Activated CD4-positive, alpha-beta T cell treated with anti-CD3 and anti-CD28 coated beads, Interleukin-2, Interleukin-6, amounts not matched to agents 100 ng/mL and 50 ng/mL, durations not matched to agents 16 hours and 8 hours (primary cell): ENCODE results near the gene PWWP2B.

Experiments used
- DNase-seq: peaks from one replicate; pipeline ENCODE4 v3.0.0-alpha.2; 2020

The PWWP2B gene

GRCh38 chr10:132395704-132396493 is 1.1 kb upstream of the PWWP2B start:
- DNase-seq, result no peak

DNA sequence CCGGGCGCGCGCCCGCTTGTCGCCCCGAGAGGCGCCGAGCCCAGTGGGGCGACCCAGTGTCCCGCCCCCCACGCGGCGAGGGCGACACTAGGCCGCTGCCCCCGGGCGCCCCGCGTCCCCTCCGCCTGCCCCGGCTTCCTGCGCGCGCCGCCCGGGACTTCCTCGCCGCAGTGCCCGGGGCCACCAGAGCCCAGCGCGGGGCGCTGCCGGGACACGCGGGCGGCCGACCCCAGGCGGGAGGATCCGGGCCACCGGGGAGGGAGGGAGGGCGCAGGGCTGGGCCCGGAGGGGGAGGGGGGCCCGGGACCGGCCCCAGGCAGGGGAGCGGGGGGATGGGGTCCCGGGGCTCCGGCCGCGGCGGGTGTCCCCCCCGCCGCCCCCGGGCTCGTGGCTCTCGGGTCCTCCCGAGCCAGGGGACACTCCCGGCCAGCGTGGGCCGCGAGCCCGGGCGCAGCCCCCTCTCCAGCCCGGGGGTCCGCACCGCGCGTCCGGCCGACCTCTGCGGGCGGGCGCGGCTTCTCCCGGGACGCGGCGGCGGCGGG is 435 bp upstream of the PWWP2B start:
- DNase-seq, result peak; percentile 48

DNA sequence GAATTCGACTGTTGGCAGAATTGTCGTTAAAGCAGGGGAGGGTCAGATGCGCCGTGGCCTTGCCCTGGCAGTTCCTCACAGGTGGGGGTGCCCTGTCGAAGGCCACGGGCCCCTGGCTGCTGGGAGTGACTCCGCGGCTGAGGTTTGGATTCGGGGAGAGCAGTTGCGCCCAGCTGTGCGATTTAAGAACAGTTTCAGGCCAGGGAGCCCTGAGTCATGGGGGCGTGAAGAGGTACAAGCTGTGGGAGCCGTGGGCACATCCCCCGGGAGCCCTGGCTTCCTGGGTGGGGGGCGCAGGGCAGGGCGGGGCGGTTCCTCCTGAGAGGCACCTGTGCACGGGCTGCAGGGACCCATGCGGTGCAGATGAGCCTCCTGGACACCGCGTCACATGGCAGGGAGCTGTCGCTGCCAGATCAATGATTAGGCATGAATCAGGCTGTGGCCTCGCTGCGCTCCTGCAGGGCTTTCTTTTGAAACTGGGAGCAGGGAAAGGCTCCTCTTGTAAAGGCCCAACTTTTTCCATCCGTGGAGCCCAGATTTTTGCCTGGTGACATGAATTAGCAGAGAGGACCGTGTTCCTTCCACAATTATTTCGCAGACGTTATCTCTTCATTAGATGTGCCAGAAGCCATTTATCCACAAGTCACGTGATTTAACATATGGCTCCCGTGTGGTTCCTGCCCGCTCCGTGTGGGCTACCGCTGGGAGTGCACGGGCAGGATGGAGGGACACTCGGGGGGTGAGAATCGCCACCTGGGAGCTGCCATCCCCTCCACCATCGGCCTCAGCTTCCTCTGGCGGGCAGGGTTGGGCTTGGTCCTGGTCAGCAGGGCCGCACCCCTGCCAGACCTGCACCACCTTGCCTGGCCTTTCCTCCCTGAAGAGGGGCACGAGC is 918 bp downstream of the PWWP2B start:
- peak; percentile 12 for DNase-seq

DNA sequence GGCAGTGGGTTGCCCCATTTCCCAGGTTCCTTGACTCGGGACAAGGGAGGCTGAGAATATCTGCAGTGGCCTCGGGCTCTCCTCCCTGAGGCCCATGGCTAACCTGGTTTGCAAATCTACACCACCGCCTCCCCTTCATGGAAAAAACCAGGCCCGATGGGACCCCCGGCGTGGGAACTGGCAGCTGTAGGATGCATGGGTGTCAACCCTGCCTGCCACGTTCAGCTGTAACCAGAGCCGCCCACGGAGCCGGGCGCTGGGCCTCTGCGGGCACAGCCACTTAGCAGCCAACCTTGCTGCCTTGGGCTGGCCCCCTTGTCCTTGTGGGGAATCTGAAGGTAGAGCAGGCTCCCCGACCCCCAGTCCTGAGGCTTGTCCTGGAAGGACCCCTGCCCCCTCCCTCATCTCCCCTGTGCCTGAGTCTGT is 1.6 kb downstream of the PWWP2B start:
- DNase-seq, result no peak

- DNase-seq, result no peak
These were observed 2.4 kb downstream of the PWWP2B start for GRCh38 chr10:132399117-132400035.

DNA sequence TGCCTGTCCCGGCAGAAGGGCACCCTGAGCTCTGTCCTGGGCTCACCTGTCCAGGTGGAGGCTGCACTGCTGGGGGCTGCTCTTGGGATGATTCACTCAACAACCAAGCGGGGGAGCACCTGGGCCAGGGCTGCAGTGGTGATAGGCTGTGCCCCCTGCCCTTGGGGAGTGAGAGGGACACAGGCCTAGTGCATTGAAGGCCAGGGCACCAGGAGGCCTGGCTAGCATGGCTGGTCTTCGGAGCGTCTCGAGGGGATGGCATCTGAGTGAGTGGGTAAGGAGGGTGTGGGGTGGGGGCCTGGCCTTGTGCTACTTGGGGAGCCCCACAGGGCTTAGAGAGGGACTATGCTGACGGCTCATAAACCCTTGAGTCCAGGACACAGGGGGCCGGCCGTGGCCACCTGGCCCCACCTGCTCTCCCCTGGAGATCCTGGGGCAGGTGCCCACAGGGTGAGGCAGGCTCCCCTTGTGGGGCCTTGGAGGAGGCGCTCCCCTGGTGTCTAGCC is 3.1 kb downstream of the PWWP2B start:
- DNase-seq, result no peak

- DNase-seq, result no peak
These were observed 3.6 kb downstream of the PWWP2B start for GRCh38 chr10:132400547-132401151.

GRCh38 chr10:132401401-132402118 is 4.6 kb downstream of the PWWP2B start:
- DNase-seq, result no peak

- no peak for DNase-seq
These were observed 5.8 kb downstream of the PWWP2B start for GRCh38 chr10:132402781-132403241.

- no peak for DNase-seq
These were observed 6.6 kb downstream of the PWWP2B start for GRCh38 chr10:132403511-132404168.

- no peak for DNase-seq
These were observed 7.3 kb downstream of the PWWP2B start for GRCh38 chr10:132404169-132404880.

GRCh38 chr10:132404911-132405462 is 8.0 kb downstream of the PWWP2B start:
- no peak for DNase-seq

- no peak for DNase-seq
These were observed 8.5 kb downstream of the PWWP2B start for GRCh38 chr10:132405463-132405991.

DNA sequence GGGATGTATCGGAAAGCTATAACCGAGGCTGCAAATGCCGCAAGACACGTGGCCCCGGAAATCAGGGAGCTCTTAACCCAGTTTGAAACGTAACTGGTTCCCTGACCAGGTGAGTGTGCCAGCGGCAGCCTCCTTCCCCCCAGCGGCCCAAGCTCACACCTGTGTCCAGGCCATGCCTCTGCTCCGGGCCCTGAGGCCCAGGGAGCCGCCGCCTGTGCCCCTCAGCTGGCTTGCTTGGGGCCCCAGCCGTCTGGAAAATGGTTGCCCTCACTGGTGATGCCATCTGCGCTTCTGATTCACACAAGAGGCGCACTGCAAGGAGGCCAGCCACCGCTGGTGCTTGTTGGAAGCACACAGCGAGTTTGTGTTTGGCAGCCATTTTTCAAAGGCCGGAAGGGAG is 9.2 kb downstream of the PWWP2B start:
- no peak for DNase-seq

DNA sequence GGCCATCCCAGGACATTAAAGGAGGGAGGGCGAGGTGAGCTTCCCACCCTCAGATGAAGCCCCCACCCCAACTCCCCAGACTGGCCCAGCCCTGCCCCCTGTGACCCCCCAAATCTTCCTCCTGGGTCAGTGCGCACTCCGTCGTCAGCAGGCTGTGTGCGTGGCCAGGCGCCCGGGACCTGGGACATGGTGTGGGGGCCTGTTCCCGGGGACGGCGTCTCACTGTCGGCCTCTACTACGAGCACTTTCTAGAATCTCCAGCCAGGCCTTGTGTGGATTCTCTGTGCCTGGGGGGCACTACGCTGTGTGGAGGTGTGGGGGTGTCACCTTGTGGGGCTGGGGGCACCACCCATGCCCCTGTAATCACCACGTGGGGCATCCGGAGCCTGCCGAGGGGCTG is 9.8 kb downstream of the PWWP2B start:
- no peak for DNase-seq

- no peak for DNase-seq
These were observed 10.3 kb downstream of the PWWP2B start for GRCh38 chr10:132407243-132407746.

DNA sequence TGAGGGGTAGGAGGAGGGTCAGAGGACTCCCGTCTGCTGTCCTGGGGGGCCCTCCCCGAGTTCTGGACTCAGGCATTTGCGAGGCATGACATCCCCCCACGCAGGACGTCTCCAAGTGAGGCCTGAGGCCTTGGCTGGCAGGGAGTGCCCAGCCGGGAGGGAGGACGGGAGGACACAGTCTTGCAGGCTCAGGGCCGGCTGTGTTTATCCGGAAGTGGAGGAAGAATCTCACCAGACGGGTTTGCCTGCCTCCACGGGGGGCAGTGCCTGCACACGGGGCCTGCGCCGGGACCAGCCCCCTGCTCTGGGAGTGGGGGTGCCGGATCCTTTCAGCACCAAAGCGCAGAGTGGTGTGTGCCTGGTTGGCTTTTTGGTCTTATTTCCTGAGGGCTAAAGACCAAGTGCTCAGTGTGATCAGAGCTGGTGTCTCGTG is 10.9 kb downstream of the PWWP2B start:
- DNase-seq, result no peak

GRCh38 chr10:132408367-132408781 is 11.4 kb downstream of the PWWP2B start:
- no peak for DNase-seq
